PC-3 (cell line): ENCODE measurements around the gene PPP2CA. TPM values are rescaled to one million over a fixed set of nuclear protein-coding genes. Genes with fewer than 3 reads are reported as not detected.
A peak's percentile ranks its signal among the peaks of the same experiment; 100 is the strongest.

Experiments
- ATAC-seq: fragments of 200-7000 bp; cut with Tn5 transposase; 2 replicates; pipeline ENCODE4 v1.9.1; 2020; ENCODE audit warnings: mild to moderate bottlenecking, moderate library complexity
- BruUV-seq: library from RNA; stranded (reverse); fragments of 400-500 nt; replicated peaks from 2 replicates; lab custom pipeline; 2021; lab: Mats Ljungman, UMichigan
- CTCF ChIA-PET: fragments of 300-600 bp; sonication (Branson Sonifier 250); formaldehyde crosslinking; loops from one replicate; lab custom pipeline; 2022; ENCODE audit warnings: antibody characterized with exemption; lab: Charles Lee
- POLR2A ChIA-PET: fragments of 300-600 bp; sonication (Branson Sonifier 250); formaldehyde crosslinking; loops from one replicate; lab custom pipeline; 2022; ENCODE audit warnings: antibody characterized with exemption; ENCODE audit not compliant: unreplicated experiment; lab: Charles Lee
- DNase-seq: peaks from one replicate; pipeline ENCODE4 v3.0.0-alpha.2; 2015
- H2AFZ ChIP-seq: fragments of 300-600 bp; sonication (generic); 2 replicates; pipeline ENCODE4 v1.6.0; 2016; ENCODE audit warnings: antibody characterized with exemption, low read length
- H3F3A ChIP-seq: fragments of 300-600 bp; sonication (generic); one replicate; pipeline ENCODE4 v1.6.0; 2017; ENCODE audit warnings: antibody characterized with exemption, low read length, control low read depth, mild to moderate bottlenecking; ENCODE audit not compliant: unreplicated experiment
- H3K27ac ChIP-seq: fragments of 300-600 bp; sonication (generic); 2 replicates; pipeline ENCODE4 v1.5.1; 2016; ENCODE audit warnings: mild to moderate bottlenecking, low read length
- H3K27me3 ChIP-seq: fragments of 300-600 bp; sonication (generic); 2 replicates; pipeline ENCODE4 v1.6.1; 2016; ENCODE audit warnings: low read length, mixed read lengths
- H3K36me3 ChIP-seq: fragments of 300-600 bp; sonication (generic); 2 replicates; pipeline ENCODE4 v1.6.1; 2016; ENCODE audit warnings: low read depth, mixed run types, low read length, mixed read lengths
- H3K4me1 ChIP-seq: fragments of 300-600 bp; sonication (generic); 2 replicates; pipeline ENCODE4 v1.5.1; 2016; ENCODE audit warnings: low read length; ENCODE audit not compliant: insufficient read depth
- H3K4me2 ChIP-seq: fragments of 300-600 bp; sonication (generic); 2 replicates; pipeline ENCODE4 v1.6.0; 2016; ENCODE audit warnings: low read length
- H3K4me3 ChIP-seq: fragments of 300-600 bp; sonication (generic); 2 replicates; pipeline ENCODE4 v1.5.1; 2016; ENCODE audit warnings: mild to moderate bottlenecking, low read length, mixed read lengths
- H3K79me2 ChIP-seq: fragments of 300-600 bp; sonication (generic); 2 replicates; pipeline ENCODE4 v1.6.1; 2017; ENCODE audit warnings: low read length, mixed read lengths
- H3K9ac ChIP-seq: fragments of 300-600 bp; sonication (generic); 2 replicates; pipeline ENCODE4 v1.6.0; 2016; ENCODE audit warnings: mild to moderate bottlenecking, low read length
- H3K9me2 ChIP-seq: fragments of 300-600 bp; sonication (generic); replicated peaks from 2 replicates; pipeline ENCODE4 v1.6.1; 2016; ENCODE audit warnings: mixed run types, low read length, mixed read lengths
- H3K9me3 ChIP-seq: fragments of 300-600 bp; sonication (generic); 2 replicates; pipeline ENCODE4 v1.6.1; 2016; ENCODE audit warnings: low read length, mixed read lengths
- H4K20me1 ChIP-seq: fragments of 300-600 bp; sonication (generic); 2 replicates; pipeline ENCODE4 v1.6.1; 2016; ENCODE audit warnings: low read length, mixed read lengths
- CTCF ChIP-seq: fragments of 300-600 bp; sonication (generic); conservative IDR thresholded peaks from 2 replicates; pipeline ENCODE4 v1.5.1; 2017; ENCODE audit warnings: antibody characterized with exemption, low read depth, mild to moderate bottlenecking, low read length
- EZH2 ChIP-seq: fragments of 300-600 bp; sonication (generic); IDR thresholded peaks from one replicate; pipeline ENCODE4 v1.6.1; 2017; ENCODE audit warnings: antibody characterized with exemption, mild to moderate bottlenecking, low read length; ENCODE audit not compliant: unreplicated experiment
- EZH2phosphoT487 ChIP-seq: fragments of 300-600 bp; sonication (generic); IDR thresholded peaks from 2 replicates; pipeline ENCODE4 v1.6.1; 2018; ENCODE audit warnings: mild to moderate bottlenecking, antibody characterized with exemption, low read length, borderline replicate concordance
- intact Hi-C: fragments of 100-400 bp; cut with micrococcal nuclease; formaldehyde crosslinking; loops from 2 replicates; pipeline ENCODE4 v1.9.0; 2023
- total RNA-seq: library from RNA; depleted of rRNA; stranded (reverse); fragments of >200 nt; gene quantifications from 2 replicates; pipeline ENCODE4 v1.2.3, GENCODE V29; 2014

The PPP2CA gene
- total RNA-seq, 1 experiment from 2014 or later: 184 TPM

GRCh38 chr5:134148316-134148715 lies 77.6 kb downstream of the PPP2CA start:
- DNase-seq: no peak
- no peaks in the 10 kb centered on the region for H3F3A ChIP-seq
- POLR2A ChIA-PET: no interaction called here
- no peaks in the 10 kb centered on the region for H3K4me1 ChIP-seq
- no peaks in the 10 kb centered on the region for H3K9me3 ChIP-seq
- no TSS peak for BruUV-seq
- peaks cover 5% of the 10 kb centered on the region; the same call in 1 of the 2 replicates for H4K20me1 ChIP-seq
- H3K9me2 ChIP-seq: no peaks in the 10 kb centered on the region
- H3K4me3 ChIP-seq: no peak overlapping the region
- intact Hi-C loops: no loop called here
- H3K27me3 ChIP-seq: no peaks in the 10 kb centered on the region
- peaks cover 31% of the 10 kb centered on the region; the same call in 1 of the 2 replicates for H3K79me2 ChIP-seq
- CTCF ChIA-PET: no interaction called here
- H3K36me3 ChIP-seq: peaks cover 56% of the 10 kb centered on the region
- H2AFZ ChIP-seq: no peak overlapping the region
- H3K4me2 ChIP-seq: no peak overlapping the region
- no peak for TF ChIP-seq EZH2phosphoT487
- TF ChIP-seq EZH2: no peak
- no peak for TF ChIP-seq CTCF
- H3K27ac ChIP-seq: no peak overlapping the region
- H3K9ac ChIP-seq: no peak overlapping the region
- no peak for ATAC-seq

- ATAC-seq (no peak), DNase-seq (peak; percentile 12)
- POLR2A ChIA-PET: interaction anchor here (0.6 kb wide), 1 partner anchor 202 kb away, joined by 3 read pairs; no protein-coding TSS in a partner anchor
- peaks cover 26% of the 10 kb centered on the region; the same call in 1 of the 2 replicates for H3K79me2 ChIP-seq
- intact Hi-C loops: loop anchor here (1.0 kb wide), 1 partner anchor 108 kb away; no protein-coding TSS in a partner anchor
- no peak overlapping the region for H3K4me2 ChIP-seq
- H3K4me3 ChIP-seq: no peak overlapping the region
- no peaks in the 10 kb centered on the region for H3K27me3 ChIP-seq
- H3K36me3 ChIP-seq: peaks cover 49% of the 10 kb centered on the region
- no peak overlapping the region for H3K9ac ChIP-seq
- H3K9me2 ChIP-seq: no peaks in the 10 kb centered on the region
- CTCF ChIA-PET: interaction anchor here (0.9 to 1.4 kb wide), 2 partner anchors 107 to 121 kb away, joined by 3 to 9 read pairs; no protein-coding TSS in a partner anchor
- H4K20me1 ChIP-seq: peaks cover 5% of the 10 kb centered on the region; the same call in 1 of the 2 replicates
- BruUV-seq: no TSS peak
- no peak overlapping the region for H3K27ac ChIP-seq
- no peaks in the 10 kb centered on the region for H3K4me1 ChIP-seq
- no peak overlapping the region for H2AFZ ChIP-seq
- no peaks in the 10 kb centered on the region for H3K9me3 ChIP-seq
- H3F3A ChIP-seq: no peaks in the 10 kb centered on the region
- TF ChIP-seq EZH2phosphoT487: no peak
- no peak for TF ChIP-seq CTCF
Measured at GRCh38 chr5:134146651-134147518, 79.0 kb downstream of the PPP2CA start.
